H1 (cell line): ENCODE results near the gene HMX1.
A peak's percentile ranks its signal among the peaks of the same experiment; 100 is the strongest.

ENCODE experiments used
- CBX8 ChIP-seq: fragments of 300-800, 300-1000 bp; sonication (generic); IDR thresholded peaks from 2 replicates; pipeline ENCODE4 v1.7.1; 2016; ENCODE audit warnings: low read depth, low read length, borderline replicate concordance
- CEBPB ChIP-seq: IDR thresholded peaks from 2 replicates; pipeline ENCODE4 v1.6.1; 2012; ENCODE audit warnings: low read depth, low read length
- EZH2 ChIP-seq: fragments of 200-600 bp; sonication (generic); IDR thresholded peaks from 2 replicates; pipeline ENCODE4 v1.7.1; 2012; ENCODE audit warnings: low read depth, mild to moderate bottlenecking, moderate library complexity, low read length, inconsistent platforms; ENCODE audit not compliant: severe bottlenecking
- POLR2A ChIP-seq, 2 experiments: IDR thresholded peaks; 1 replicate in 1 of 2; 2 replicates in 1 of 2; pipeline ENCODE4 v1.6.1; 2011; ENCODE audit warnings: low read depth in 2 of 2, low read length in 2 of 2, mild to moderate bottlenecking in 2 of 2; ENCODE audit errors: control extremely low read depth in 1 of 2
- RFX5 ChIP-seq: IDR thresholded peaks from 2 replicates; pipeline ENCODE4 v1.6.1; 2011; ENCODE audit warnings: low read depth, low read length, improper control_type of control experiment, borderline replicate concordance
- TF ChIP-seq, protein P1 (sequence below), 3 experiments: IDR thresholded peaks; 1 replicate in 2 of 3; 2 replicates in 1 of 3; pipeline versions ENCODE4 v1.5.1 to v1.6.1; 2011; ENCODE audit warnings: low read length in 3 of 3, mild to moderate bottlenecking in 3 of 3, inconsistent platforms in 2 of 3, low read depth in 1 of 3, moderate library complexity in 1 of 3; ENCODE audit not compliant: insufficient read depth in 1 of 3; ENCODE audit errors: control extremely low read depth in 1 of 3

DNA sequence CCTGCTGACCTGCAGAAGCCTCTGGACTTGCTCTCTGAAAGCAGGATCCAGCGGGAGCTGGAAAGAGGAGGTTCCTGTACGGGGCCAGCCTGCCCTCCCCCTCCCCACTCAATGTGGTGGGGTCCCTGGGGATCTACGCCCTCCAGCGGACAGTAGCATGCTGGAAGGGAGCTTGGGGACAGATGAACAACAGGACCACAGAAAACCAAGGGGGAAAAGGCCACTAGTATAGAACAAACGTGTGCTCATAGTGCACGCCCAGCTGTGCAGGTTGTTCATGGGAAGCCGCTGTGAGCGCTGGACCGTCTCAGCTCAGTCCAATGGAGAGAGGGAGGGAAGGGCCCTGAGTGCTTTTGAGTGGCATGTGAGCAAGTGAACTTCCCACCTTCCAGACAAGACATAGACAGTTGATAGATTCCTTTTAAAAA is 15.8 kb downstream of the HMX1 start:
- TF ChIP-seq CEBPB (no peak), EZH2 (no peak), POLR2A (IDR thresholded peaks at IDR 0.05; ENCODE audit: control extremely low read depth in 1 of 2, low read depth in 2 of 2, low read length in 2 of 2) (no peak), CBX8 (no peak), RFX5 (no peak)
- TF ChIP-seq, protein P1, sequence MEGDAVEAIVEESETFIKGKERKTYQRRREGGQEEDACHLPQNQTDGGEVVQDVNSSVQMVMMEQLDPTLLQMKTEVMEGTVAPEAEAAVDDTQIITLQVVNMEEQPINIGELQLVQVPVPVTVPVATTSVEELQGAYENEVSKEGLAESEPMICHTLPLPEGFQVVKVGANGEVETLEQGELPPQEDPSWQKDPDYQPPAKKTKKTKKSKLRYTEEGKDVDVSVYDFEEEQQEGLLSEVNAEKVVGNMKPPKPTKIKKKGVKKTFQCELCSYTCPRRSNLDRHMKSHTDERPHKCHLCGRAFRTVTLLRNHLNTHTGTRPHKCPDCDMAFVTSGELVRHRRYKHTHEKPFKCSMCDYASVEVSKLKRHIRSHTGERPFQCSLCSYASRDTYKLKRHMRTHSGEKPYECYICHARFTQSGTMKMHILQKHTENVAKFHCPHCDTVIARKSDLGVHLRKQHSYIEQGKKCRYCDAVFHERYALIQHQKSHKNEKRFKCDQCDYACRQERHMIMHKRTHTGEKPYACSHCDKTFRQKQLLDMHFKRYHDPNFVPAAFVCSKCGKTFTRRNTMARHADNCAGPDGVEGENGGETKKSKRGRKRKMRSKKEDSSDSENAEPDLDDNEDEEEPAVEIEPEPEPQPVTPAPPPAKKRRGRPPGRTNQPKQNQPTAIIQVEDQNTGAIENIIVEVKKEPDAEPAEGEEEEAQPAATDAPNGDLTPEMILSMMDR (IDR thresholded peaks at IDR 0.05; ENCODE audit: control extremely low read depth in 1 of 3, insufficient read depth in 1 of 3, low read depth in 1 of 3, low read length in 3 of 3), result peak in 2 of 3 experiments; percentile 56 to 71; a peak in 3 of 4 replicates
